Measurements from ENCODE around the gene LILRA5.
"Not testable (repeated sequence)": the region's sequence is repeated elsewhere in the genome, so short reads cannot be mapped to it uniquely, and the experiment has no call there.

Gene LILRA5

GRCh38 chr19:54312436-54313377 is at the start of gene LILRA5:
Gene LILRA5, minus strand, starts transcription at chr19:54313166. Its CDS starts 147 bp downstream, at chr19:54313019.
- H3K9ac ChIP-seq (ENCODE audit: low read length), result no peak within 1 kb of the TSS
- no peak within 1 kb of the TSS for H3K27ac ChIP-seq (ENCODE audit: low read depth, low read length)
- no peaks in the 10 kb centered on the region for H3K27me3 ChIP-seq (ENCODE audit: control insufficient read depth in 1 of 2, insufficient read depth in 2 of 2, low read length in 2 of 2)
- no peaks in the 10 kb centered on the region for H3K36me3 ChIP-seq (ENCODE audit: insufficient read depth, low read length)
- no peaks in the 10 kb centered on the region for H3K9me3 ChIP-seq (ENCODE audit: low read length)
- no peaks in the 10 kb centered on the region for H3K4me1 ChIP-seq (ENCODE audit: insufficient read depth, low read length)
- H3K4me3 ChIP-seq (ENCODE audit: low read depth in 1 of 2, low read length in 2 of 2), result no peak within 1 kb of the TSS

- not testable (repeated sequence) for H3K9me3 ChIP-seq (ENCODE audit: low read length); H3K9ac ChIP-seq (ENCODE audit: low read length); H3K4me3 ChIP-seq (ENCODE audit: low read depth in 1 of 2, low read length in 2 of 2); H3K27me3 ChIP-seq (ENCODE audit: control insufficient read depth in 1 of 2, insufficient read depth in 2 of 2, low read length in 2 of 2); H3K4me1 ChIP-seq (ENCODE audit: insufficient read depth, low read length); H3K27ac ChIP-seq (ENCODE audit: low read depth, low read length); H3K36me3 ChIP-seq (ENCODE audit: insufficient read depth, low read length)
These were observed 48.9 kb upstream of the LILRA5 start for GRCh38 chr19:54361680-54362422.

- H3K9ac ChIP-seq (ENCODE audit: low read length); H3K27ac ChIP-seq (ENCODE audit: low read depth, low read length); H3K4me1 ChIP-seq (ENCODE audit: insufficient read depth, low read length): not testable (repeated sequence)
These were observed 46.3 kb upstream of the LILRA5 start for GRCh38 chr19:54359149-54359820.

GRCh38 chr19:54357381-54357780 is 44.4 kb upstream of the LILRA5 start:
- H3K9ac ChIP-seq (ENCODE audit: low read length), result no peak overlapping the region
- H3K27ac ChIP-seq (ENCODE audit: low read depth, low read length), result no peak overlapping the region
- no peaks in the 10 kb centered on the region for H3K9me3 ChIP-seq (ENCODE audit: low read length)
- no peaks in the 10 kb centered on the region for H3K27me3 ChIP-seq (ENCODE audit: control insufficient read depth in 1 of 2, insufficient read depth in 2 of 2, low read length in 2 of 2)
- H3K36me3 ChIP-seq (ENCODE audit: insufficient read depth, low read length), result no peaks in the 10 kb centered on the region
- H3K4me1 ChIP-seq (ENCODE audit: insufficient read depth, low read length), result no peaks in the 10 kb centered on the region
- H3K4me3 ChIP-seq (ENCODE audit: low read depth in 1 of 2, low read length in 2 of 2), result no peak overlapping the region

More at GRCh38 chr19:54359149-54359820, 46.3 kb upstream of the LILRA5 start:
- H3K4me3 ChIP-seq (ENCODE audit: low read depth in 1 of 2, low read length in 2 of 2); H3K27me3 ChIP-seq (ENCODE audit: control insufficient read depth in 1 of 2, insufficient read depth in 2 of 2, low read length in 2 of 2); H3K36me3 ChIP-seq (ENCODE audit: insufficient read depth, low read length); H3K9me3 ChIP-seq (ENCODE audit: low read length): not testable (repeated sequence)

GRCh38 chr19:54356444-54357056 is 43.6 kb upstream of the LILRA5 start:
- no peaks in the 10 kb centered on the region for H3K27me3 ChIP-seq (ENCODE audit: control insufficient read depth in 1 of 2, insufficient read depth in 2 of 2, low read length in 2 of 2)
- H3K4me1 ChIP-seq (ENCODE audit: insufficient read depth, low read length), result no peaks in the 10 kb centered on the region
- H3K27ac ChIP-seq (ENCODE audit: low read depth, low read length), result no peak overlapping the region
- no peaks in the 10 kb centered on the region for H3K36me3 ChIP-seq (ENCODE audit: insufficient read depth, low read length)
- no peak overlapping the region for H3K4me3 ChIP-seq (ENCODE audit: low read depth in 1 of 2, low read length in 2 of 2)
- no peak overlapping the region for H3K9ac ChIP-seq (ENCODE audit: low read length)
- no peaks in the 10 kb centered on the region for H3K9me3 ChIP-seq (ENCODE audit: low read length)

- Histone ChIP-seq H3K4me3 (ENCODE audit: low read depth in 1 of 2, low read length in 2 of 2) (no peak overlapping the region), H3K27ac (ENCODE audit: low read depth, low read length) (no peak overlapping the region), H3K36me3 (ENCODE audit: insufficient read depth, low read length) (no peaks in the 10 kb centered on the region), H3K27me3 (ENCODE audit: control insufficient read depth in 1 of 2, insufficient read depth in 2 of 2, low read length in 2 of 2) (no peaks in the 10 kb centered on the region), H3K9me3 (ENCODE audit: low read length) (no peaks in the 10 kb centered on the region), H3K9ac (ENCODE audit: low read length) (no peak overlapping the region), H3K4me1 (ENCODE audit: insufficient read depth, low read length) (no peaks in the 10 kb centered on the region)
These were observed 42.7 kb upstream of the LILRA5 start for GRCh38 chr19:54355675-54356074.

- Histone ChIP-seq H3K27ac (ENCODE audit: low read depth, low read length) (no peak overlapping the region), H3K9me3 (ENCODE audit: low read length) (no peaks in the 10 kb centered on the region), H3K27me3 (ENCODE audit: control insufficient read depth in 1 of 2, insufficient read depth in 2 of 2, low read length in 2 of 2) (no peaks in the 10 kb centered on the region), H3K9ac (ENCODE audit: low read length) (no peak overlapping the region), H3K4me1 (ENCODE audit: insufficient read depth, low read length) (no peaks in the 10 kb centered on the region), H3K4me3 (ENCODE audit: low read depth in 1 of 2, low read length in 2 of 2) (no peak overlapping the region), H3K36me3 (ENCODE audit: insufficient read depth, low read length) (no peaks in the 10 kb centered on the region)
These were observed 41.8 kb upstream of the LILRA5 start for GRCh38 chr19:54354761-54355160.

GRCh38 chr19:54352546-54352945 is 39.6 kb upstream of the LILRA5 start:
- H3K36me3 ChIP-seq (ENCODE audit: insufficient read depth, low read length), result no peaks in the 10 kb centered on the region
- H3K27ac ChIP-seq (ENCODE audit: low read depth, low read length), result no peak overlapping the region
- H3K9ac ChIP-seq (ENCODE audit: low read length), result no peak overlapping the region
- H3K9me3 ChIP-seq (ENCODE audit: low read length), result no peaks in the 10 kb centered on the region
- H3K4me3 ChIP-seq (ENCODE audit: low read depth in 1 of 2, low read length in 2 of 2), result no peak overlapping the region
- no peaks in the 10 kb centered on the region for H3K4me1 ChIP-seq (ENCODE audit: insufficient read depth, low read length)
- no peaks in the 10 kb centered on the region for H3K27me3 ChIP-seq (ENCODE audit: control insufficient read depth in 1 of 2, insufficient read depth in 2 of 2, low read length in 2 of 2)

GRCh38 chr19:54352041-54352440 is 39.1 kb upstream of the LILRA5 start:
- Histone ChIP-seq H3K4me3 (ENCODE audit: low read depth in 1 of 2, low read length in 2 of 2) (no peak overlapping the region), H3K27me3 (ENCODE audit: control insufficient read depth in 1 of 2, insufficient read depth in 2 of 2, low read length in 2 of 2) (no peaks in the 10 kb centered on the region), H3K9ac (ENCODE audit: low read length) (no peak overlapping the region), H3K27ac (ENCODE audit: low read depth, low read length) (no peak overlapping the region), H3K9me3 (ENCODE audit: low read length) (no peaks in the 10 kb centered on the region), H3K4me1 (ENCODE audit: insufficient read depth, low read length) (no peaks in the 10 kb centered on the region), H3K36me3 (ENCODE audit: insufficient read depth, low read length) (no peaks in the 10 kb centered on the region)

- Histone ChIP-seq H3K9ac (ENCODE audit: low read length) (no peak overlapping the region), H3K4me3 (ENCODE audit: low read depth in 1 of 2, low read length in 2 of 2) (no peak overlapping the region), H3K27ac (ENCODE audit: low read depth, low read length) (no peak overlapping the region), H3K27me3 (ENCODE audit: control insufficient read depth in 1 of 2, insufficient read depth in 2 of 2, low read length in 2 of 2) (no peaks in the 10 kb centered on the region), H3K36me3 (ENCODE audit: insufficient read depth, low read length) (no peaks in the 10 kb centered on the region), H3K4me1 (ENCODE audit: insufficient read depth, low read length) (no peaks in the 10 kb centered on the region), H3K9me3 (ENCODE audit: low read length) (no peaks in the 10 kb centered on the region)
These were observed 38.5 kb upstream of the LILRA5 start for GRCh38 chr19:54351474-54351873.

- H3K9ac ChIP-seq (ENCODE audit: low read length), result no peak overlapping the region
- no peaks in the 10 kb centered on the region for H3K9me3 ChIP-seq (ENCODE audit: low read length)
- H3K27me3 ChIP-seq (ENCODE audit: control insufficient read depth in 1 of 2, insufficient read depth in 2 of 2, low read length in 2 of 2), result no peaks in the 10 kb centered on the region
- no peak overlapping the region for H3K27ac ChIP-seq (ENCODE audit: low read depth, low read length)
- no peaks in the 10 kb centered on the region for H3K36me3 ChIP-seq (ENCODE audit: insufficient read depth, low read length)
- no peaks in the 10 kb centered on the region for H3K4me1 ChIP-seq (ENCODE audit: insufficient read depth, low read length)
- H3K4me3 ChIP-seq (ENCODE audit: low read depth in 1 of 2, low read length in 2 of 2), result no peak overlapping the region
These were observed 33.0 kb upstream of the LILRA5 start for GRCh38 chr19:54345938-54346386.

Measured in muscle layer of colon (tissue), 2 donors.